PC-9 (cell line): Measurements from ENCODE around the gene ADAMTSL3. TPM values are rescaled to one million over a fixed set of nuclear protein-coding genes. Genes with fewer than 3 reads are reported as not detected.

Experiments
- BruUV-seq: library from RNA; stranded (reverse); fragments of 400-500 nt; replicated peaks from 2 replicates; lab custom pipeline; 2021; lab: Mats Ljungman, UMichigan
- CTCF ChIA-PET: fragments of 300-600 bp; sonication (Branson Sonifier 250); formaldehyde crosslinking; loops from one replicate; lab custom pipeline; 2022; ENCODE audit warnings: antibody characterized with exemption; lab: Charles Lee
- POLR2A ChIA-PET: fragments of 300-600 bp; sonication (Branson Sonifier 250); formaldehyde crosslinking; loops from one replicate; lab custom pipeline; 2022; ENCODE audit warnings: antibody characterized with exemption; ENCODE audit not compliant: unreplicated experiment; lab: Charles Lee
- DNase-seq, 2 experiments: peaks; one replicate each; pipeline versions ENCODE4 v3.0.0 to v3.0.0-alpha.2; 2015 to 2022; ENCODE audit warnings: mixed read lengths in 1 of 2
- H2AFZ ChIP-seq: fragments of 200-600 bp; sonication (generic); 2 replicates; pipeline ENCODE4 v1.8.1; 2017; ENCODE audit warnings: antibody characterized with exemption
- H3F3A ChIP-seq: fragments of 200-600 bp; sonication (generic); 2 replicates; pipeline ENCODE4 v1.8.1; 2017; ENCODE audit warnings: antibody characterized with exemption, mild to moderate bottlenecking, low read depth; ENCODE audit not compliant: insufficient read depth
- H3K27ac ChIP-seq: fragments of 200-600 bp; sonication (generic); 2 replicates; pipeline ENCODE4 v1.6.1; 2016; ENCODE audit warnings: mixed run types
- H3K27me3 ChIP-seq: fragments of 200-600 bp; sonication (generic); 2 replicates; pipeline ENCODE4 v1.6.1; 2016; ENCODE audit warnings: low read depth, mixed run types; ENCODE audit not compliant: insufficient read depth
- H3K36me3 ChIP-seq: fragments of 200-600 bp; sonication (generic); 2 replicates; pipeline ENCODE4 v1.6.1; 2016; ENCODE audit warnings: low read depth, mixed run types
- H3K4me1 ChIP-seq: fragments of 200-600 bp; sonication (generic); replicated peaks from 2 replicates; pipeline ENCODE4 v1.6.1; 2016; ENCODE audit warnings: mixed run types; ENCODE audit not compliant: insufficient read depth
- H3K4me2 ChIP-seq: fragments of 200-600 bp; sonication (generic); 2 replicates; pipeline ENCODE4 v1.6.1; 2017; ENCODE audit warnings: mixed run types
- H3K4me3 ChIP-seq: fragments of 200-600 bp; sonication (generic); 2 replicates; pipeline ENCODE4 v1.6.1; 2016; ENCODE audit warnings: mixed run types
- H3K79me2 ChIP-seq: fragments of 200-600 bp; sonication (generic); 2 replicates; pipeline ENCODE4 v1.6.1; 2017; ENCODE audit warnings: low read depth, mixed run types
- H3K9me2 ChIP-seq: fragments of 200-600 bp; sonication (generic); 2 replicates; pipeline ENCODE4 v1.8.1; 2017; ENCODE audit warnings: mild to moderate bottlenecking; ENCODE audit not compliant: insufficient read depth
- H3K9me3 ChIP-seq: fragments of 200-600 bp; sonication (generic); 2 replicates; pipeline ENCODE4 v1.8.1; 2016; ENCODE audit warnings: low read depth; ENCODE audit not compliant: insufficient read depth
- H4K20me1 ChIP-seq: fragments of 200-600 bp; sonication (generic); 2 replicates; pipeline ENCODE4 v1.8.1; 2017; ENCODE audit not compliant: insufficient read depth
- EZH2 ChIP-seq: fragments of 200-600 bp; sonication (generic); IDR thresholded peaks from 2 replicates; pipeline ENCODE4 v1.8.0; 2017; ENCODE audit warnings: antibody characterized with exemption, low read depth
- intact Hi-C: fragments of 100-400 bp; cut with micrococcal nuclease; formaldehyde crosslinking; loops from one replicate; pipeline ENCODE4 v1.10.0; 2022; ENCODE audit not compliant: unreplicated experiment
- total RNA-seq: library from RNA; stranded (reverse); gene quantifications from 2 replicates; pipeline ENCODE4 v1.2.3, GENCODE V29; 2021
- TF ChIP-seq, protein P1 (sequence below): fragments of 200-600 bp; sonication (generic); conservative IDR thresholded peaks from 2 replicates; pipeline ENCODE4 v1.6.1; 2017; ENCODE audit warnings: mixed run types, antibody characterized with exemption, mild to moderate bottlenecking, moderate library complexity

ADAMTSL3 gene
- total RNA-seq, 1 experiment from 2014 or later = 5.0 TPM

DNA sequence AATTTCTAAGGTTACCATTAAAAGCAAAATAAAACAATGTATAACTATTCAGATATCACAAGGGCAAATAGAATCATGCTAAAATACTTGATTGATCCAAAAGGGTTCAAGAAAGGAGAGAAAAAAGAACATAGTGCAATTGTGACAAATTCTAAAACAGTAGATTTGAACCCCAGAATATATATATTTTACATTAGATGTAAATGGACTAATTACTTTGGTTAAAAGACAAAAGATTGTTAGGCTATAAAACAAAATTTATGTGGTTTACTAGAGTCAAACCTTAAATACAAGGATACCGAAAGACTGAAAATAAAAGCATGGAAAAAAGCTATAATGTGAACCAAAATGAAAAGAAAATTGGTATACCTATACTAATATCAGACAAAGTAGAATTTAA lies 129.3 kb downstream of the ADAMTSL3 start:
- BruUV-seq = no TSS peak
- H3K9me3 ChIP-seq = no peaks in the 10 kb centered on the region
- H3K36me3 ChIP-seq = no peaks in the 10 kb centered on the region
- H3F3A ChIP-seq = no peaks in the 10 kb centered on the region
- no peaks in the 10 kb centered on the region for H4K20me1 ChIP-seq
- no peak for DNase-seq
- no peak overlapping the region for H3K4me2 ChIP-seq
- H3K27ac ChIP-seq = no peak overlapping the region
- CTCF ChIA-PET = no interaction called here
- no peaks in the 10 kb centered on the region for H3K9me2 ChIP-seq
- no peaks in the 10 kb centered on the region for H3K4me1 ChIP-seq
- H3K4me3 ChIP-seq = no peak overlapping the region
- no peak overlapping the region for H2AFZ ChIP-seq
- H3K27me3 ChIP-seq = no peaks in the 10 kb centered on the region
- no peak for TF ChIP-seq EZH2
- TF ChIP-seq, protein P1, sequence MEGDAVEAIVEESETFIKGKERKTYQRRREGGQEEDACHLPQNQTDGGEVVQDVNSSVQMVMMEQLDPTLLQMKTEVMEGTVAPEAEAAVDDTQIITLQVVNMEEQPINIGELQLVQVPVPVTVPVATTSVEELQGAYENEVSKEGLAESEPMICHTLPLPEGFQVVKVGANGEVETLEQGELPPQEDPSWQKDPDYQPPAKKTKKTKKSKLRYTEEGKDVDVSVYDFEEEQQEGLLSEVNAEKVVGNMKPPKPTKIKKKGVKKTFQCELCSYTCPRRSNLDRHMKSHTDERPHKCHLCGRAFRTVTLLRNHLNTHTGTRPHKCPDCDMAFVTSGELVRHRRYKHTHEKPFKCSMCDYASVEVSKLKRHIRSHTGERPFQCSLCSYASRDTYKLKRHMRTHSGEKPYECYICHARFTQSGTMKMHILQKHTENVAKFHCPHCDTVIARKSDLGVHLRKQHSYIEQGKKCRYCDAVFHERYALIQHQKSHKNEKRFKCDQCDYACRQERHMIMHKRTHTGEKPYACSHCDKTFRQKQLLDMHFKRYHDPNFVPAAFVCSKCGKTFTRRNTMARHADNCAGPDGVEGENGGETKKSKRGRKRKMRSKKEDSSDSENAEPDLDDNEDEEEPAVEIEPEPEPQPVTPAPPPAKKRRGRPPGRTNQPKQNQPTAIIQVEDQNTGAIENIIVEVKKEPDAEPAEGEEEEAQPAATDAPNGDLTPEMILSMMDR = no peak
- POLR2A ChIA-PET = no interaction called here
- intact Hi-C loops = no loop called here
- H3K79me2 ChIP-seq = no peaks in the 10 kb centered on the region

DNA sequence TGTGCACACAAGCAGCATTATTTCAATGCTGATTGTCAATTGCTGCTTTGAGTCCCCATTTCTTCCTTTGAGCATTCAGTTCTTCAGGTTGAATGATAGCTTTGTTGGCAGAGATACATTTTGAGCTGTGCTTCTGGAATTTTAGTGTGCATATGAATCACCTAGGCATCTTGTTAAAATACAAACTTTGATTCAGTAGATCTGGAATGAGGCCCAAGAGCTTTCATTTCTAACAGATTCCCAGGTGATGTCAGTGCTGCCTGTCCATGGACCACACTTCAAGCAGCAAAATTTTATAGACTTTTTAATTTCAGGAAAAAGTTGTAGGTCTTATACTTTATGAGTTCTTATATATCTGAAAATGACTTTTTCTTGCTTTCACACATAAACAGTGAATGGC lies 131.1 kb downstream of the ADAMTSL3 start:
- intact Hi-C loops = no loop called here
- DNase-seq = no peak
- Histone ChIP-seq H3K27me3 (no peaks in the 10 kb centered on the region), H3K4me3 (no peak overlapping the region), H3K9me2 (no peaks in the 10 kb centered on the region), H4K20me1 (no peaks in the 10 kb centered on the region), H3K4me2 (no peak overlapping the region), H3K4me1 (no peaks in the 10 kb centered on the region), H3F3A (no peaks in the 10 kb centered on the region), H3K9me3 (no peaks in the 10 kb centered on the region), H2AFZ (no peak overlapping the region), H3K36me3 (no peaks in the 10 kb centered on the region), H3K27ac (no peak overlapping the region), H3K79me2 (no peaks in the 10 kb centered on the region)
- CTCF ChIA-PET = no interaction called here
- BruUV-seq = no TSS peak
- TF ChIP-seq, protein P1 = no peak
- no peak for TF ChIP-seq EZH2
- POLR2A ChIA-PET = no interaction called here

DNA sequence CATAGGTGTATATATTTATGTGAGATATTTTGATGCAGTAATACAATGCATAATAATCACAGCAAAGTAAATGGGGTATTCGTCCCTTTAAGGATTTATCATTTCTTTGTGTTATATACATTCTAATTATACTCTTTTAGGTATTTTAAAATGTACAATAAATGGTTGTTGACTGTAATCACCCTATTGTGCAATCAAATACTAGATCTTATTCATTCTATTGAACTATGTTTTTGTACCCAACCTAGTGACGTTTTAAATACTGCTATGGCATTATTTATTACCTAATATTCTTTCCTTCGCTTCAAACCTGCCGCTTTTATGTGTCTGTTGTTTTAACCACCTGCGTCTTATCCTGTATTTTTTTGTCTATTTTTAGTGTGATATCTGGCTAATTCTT lies 132.4 kb downstream of the ADAMTSL3 start:
- H3K4me2 ChIP-seq = no peak overlapping the region
- POLR2A ChIA-PET = no interaction called here
- no peaks in the 10 kb centered on the region for H3K27me3 ChIP-seq
- no peak overlapping the region for H3K4me3 ChIP-seq
- H2AFZ ChIP-seq = no peak overlapping the region
- no peak for DNase-seq
- H3K79me2 ChIP-seq = no peaks in the 10 kb centered on the region
- no peaks in the 10 kb centered on the region for H3K9me3 ChIP-seq
- intact Hi-C loops = no loop called here
- TF ChIP-seq EZH2 = no peak
- TF ChIP-seq, protein P1 = no peak
- no peaks in the 10 kb centered on the region for H4K20me1 ChIP-seq
- CTCF ChIA-PET = no interaction called here
- H3K4me1 ChIP-seq = no peaks in the 10 kb centered on the region
- no peak overlapping the region for H3K27ac ChIP-seq
- no peaks in the 10 kb centered on the region for H3F3A ChIP-seq
- H3K9me2 ChIP-seq = no peaks in the 10 kb centered on the region
- BruUV-seq = no TSS peak
- no peaks in the 10 kb centered on the region for H3K36me3 ChIP-seq
